Activated naive CD4-positive, alpha-beta T cell treated with Interleukin-2 at 50 U/mL for 16 hours (primary cell): ENCODE results near the gene SAMD13.

ENCODE experiments used
- DNase-seq: peaks from one replicate; pipeline ENCODE4 v3.0.0-alpha.2; 2020

The SAMD13 gene, protein sequence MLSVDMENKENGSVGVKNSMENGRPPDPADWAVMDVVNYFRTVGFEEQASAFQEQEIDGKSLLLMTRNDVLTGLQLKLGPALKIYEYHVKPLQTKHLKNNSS

DNA sequence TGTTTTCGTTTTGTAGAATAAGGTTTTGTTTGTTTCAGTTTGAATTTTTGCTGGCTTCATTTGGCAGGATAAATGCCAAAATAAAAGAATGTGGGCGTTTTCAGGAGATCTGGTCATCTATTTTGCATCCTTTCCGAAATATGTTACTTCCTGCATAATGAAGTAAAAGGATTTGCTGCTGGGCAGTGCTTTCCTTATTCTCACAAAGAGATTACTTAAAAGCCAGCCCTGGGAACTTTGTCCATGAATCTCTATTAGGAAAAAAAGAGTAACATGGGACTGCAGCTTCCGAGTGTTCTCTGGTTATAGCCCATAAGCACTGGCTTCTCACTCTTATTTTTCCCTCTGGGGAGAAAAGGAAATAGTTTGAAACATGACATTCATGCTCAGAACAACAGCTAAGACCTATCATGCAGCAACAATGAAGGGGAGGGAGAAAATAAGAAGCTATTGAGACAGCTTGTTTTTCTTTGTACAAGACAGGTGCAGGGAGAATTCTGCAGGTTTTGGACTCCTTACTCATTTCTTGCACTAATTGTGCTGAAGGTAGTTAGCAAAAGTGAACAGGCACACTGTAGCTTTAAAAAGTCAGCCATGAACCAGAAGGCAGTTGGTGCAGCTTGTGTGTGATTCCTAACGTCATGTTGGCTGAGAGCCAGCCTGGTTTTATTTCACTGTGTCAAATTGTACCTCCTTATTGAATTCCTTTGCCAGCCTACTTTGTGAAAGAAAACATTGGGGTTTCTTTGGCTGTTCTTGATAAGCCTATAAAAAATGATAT is at the start of gene SAMD13:
Gene SAMD13, plus strand, starts transcription at position 705 of the 781 bp plus-strand sequence. CDS start 1,527 bp downstream, outside the sequence.
- peak; percentile 23 for DNase-seq

DNA sequence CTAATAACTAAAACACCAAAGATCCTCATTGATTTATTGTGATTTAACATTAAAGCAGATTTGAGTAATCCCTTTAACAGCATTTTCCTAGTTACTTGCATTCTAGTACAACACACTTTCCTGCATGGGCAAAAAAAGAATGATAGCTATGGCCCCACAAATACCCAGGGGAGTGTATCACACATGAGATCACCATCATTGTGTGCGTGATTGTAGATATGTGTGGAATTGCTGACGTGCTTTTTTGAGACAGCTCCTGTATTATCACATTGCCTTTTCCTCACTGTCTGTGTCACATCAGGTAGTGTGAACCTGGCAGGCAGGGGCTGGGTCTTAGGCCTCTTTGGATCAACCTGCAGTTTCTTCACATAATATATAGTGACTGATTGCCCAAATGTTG is 48.5 kb upstream of the SAMD13 start:
- DNase-seq, result no peak

DNA sequence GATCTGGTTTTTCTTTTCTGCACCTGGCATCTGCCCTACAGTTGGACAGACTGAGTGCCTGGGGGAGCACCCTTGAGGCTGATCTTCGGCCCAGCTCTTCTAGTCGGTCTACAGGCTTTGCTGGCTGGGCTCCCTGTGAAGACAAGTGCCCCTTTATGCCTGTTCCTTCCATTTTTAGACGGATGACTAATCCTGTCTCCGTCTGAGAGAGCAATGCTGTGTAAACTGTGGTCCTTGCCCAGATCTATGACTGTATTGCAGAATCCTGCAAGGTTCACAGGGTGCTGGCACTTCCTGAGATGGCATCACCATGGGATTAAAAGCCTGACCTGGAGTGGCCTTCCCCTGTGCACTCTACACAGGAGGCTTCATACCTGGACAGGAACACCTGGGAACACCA is 47.6 kb upstream of the SAMD13 start:
- no peak for DNase-seq

DNA sequence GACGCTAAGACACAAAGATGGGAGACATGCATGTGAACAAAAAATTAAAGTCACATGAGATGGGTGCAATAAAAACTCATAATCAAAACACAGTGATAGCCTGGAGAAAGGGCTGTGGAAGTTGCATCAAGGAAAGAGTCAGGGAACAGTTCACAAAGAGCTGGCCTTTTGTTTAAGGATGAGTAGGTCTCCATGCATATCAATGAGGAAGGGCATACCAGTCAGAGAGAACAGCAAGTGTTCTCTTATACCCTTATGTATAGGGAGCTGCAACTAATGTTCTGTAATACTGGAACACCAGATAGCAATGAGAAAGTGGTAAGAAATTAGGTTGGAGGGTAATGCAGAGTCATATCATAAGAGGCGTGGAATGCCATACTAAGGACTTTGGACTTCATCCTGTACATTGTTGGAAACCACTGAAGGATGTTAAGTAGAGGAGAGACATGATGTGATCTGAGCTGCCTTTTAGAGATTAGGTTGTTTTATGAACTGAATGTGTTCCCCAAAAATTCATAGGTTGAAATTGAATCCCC is 46.7 kb upstream of the SAMD13 start:
- DNase-seq, result no peak

DNA sequence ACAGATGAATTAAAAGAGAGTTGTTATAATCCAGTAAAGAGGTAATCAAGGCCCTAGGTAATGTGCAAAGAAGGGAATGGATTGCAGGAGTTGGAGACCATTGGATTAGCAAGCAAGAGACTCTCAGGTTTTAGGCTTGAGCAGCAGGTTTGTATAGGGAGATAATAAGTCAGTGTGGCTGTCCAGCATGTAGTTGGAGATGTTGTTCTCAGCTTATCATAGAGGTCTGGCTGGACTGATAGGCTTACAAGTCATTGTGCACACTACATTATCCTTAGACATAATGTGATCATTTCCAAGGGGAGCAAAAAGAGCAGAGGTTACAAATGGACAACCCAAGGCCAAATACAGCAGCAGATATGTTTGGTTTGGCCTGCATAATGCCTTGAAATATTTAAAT is 45.9 kb upstream of the SAMD13 start:
- no peak for DNase-seq

DNA sequence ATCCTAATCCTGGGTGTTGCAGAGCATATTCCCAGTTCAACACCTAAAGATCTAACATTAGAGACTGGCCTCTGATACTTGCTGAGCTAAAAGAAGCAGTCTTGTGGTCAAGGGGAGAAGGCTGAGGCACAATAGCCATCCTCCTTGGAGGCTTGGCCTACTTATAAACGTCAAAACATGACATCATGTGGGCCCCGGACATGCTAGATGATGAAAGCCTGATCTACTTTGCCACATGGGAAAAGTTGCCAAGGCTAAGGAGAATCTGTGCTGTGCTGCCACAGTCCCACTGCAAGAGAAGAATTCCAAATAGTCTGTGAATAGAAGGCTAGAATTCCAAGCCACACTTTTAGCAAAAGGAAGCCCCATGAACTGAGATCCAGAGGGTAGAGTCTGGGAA is 43.9 kb upstream of the SAMD13 start:
- DNase-seq, result no peak

DNA sequence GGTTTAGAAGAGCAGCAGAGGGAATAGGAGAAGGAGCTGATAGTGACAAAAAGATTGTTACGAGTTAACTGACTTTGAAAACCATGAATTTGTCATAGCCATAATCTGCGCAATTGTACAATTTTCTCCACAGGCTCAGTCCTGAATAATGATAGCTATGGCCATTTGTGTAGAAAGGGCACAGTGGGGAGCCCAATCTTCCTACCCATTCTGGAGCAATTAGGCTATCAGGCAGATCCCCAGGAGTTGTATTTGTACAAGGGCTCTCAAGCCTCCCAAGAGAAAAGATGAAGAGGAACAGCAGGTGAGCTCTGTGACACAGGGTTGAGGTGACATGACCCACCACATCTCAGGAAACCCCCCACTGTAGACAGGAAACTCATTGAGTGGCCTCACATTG is 42.1 kb upstream of the SAMD13 start:
- no peak for DNase-seq

DNA sequence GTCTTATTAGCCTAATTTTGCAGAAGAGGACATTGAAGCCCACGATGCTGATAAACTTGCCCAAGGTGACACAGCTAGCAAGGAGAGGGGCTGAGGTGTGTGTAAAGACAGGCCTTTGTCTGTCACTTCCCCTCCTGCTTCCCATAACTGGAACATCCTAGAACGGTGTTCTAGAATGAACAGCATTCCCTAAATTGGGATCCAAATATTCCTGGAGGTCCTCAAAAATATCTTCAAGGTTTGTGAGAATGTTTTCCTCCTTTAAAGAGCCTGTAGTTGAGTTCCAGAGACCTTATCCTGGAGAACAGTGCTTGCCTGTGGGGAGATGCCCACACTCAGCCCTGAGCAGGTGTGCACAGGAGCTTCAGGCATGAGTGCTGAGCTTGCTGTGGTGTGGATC is 41.5 kb upstream of the SAMD13 start:
- no peak for DNase-seq

DNA sequence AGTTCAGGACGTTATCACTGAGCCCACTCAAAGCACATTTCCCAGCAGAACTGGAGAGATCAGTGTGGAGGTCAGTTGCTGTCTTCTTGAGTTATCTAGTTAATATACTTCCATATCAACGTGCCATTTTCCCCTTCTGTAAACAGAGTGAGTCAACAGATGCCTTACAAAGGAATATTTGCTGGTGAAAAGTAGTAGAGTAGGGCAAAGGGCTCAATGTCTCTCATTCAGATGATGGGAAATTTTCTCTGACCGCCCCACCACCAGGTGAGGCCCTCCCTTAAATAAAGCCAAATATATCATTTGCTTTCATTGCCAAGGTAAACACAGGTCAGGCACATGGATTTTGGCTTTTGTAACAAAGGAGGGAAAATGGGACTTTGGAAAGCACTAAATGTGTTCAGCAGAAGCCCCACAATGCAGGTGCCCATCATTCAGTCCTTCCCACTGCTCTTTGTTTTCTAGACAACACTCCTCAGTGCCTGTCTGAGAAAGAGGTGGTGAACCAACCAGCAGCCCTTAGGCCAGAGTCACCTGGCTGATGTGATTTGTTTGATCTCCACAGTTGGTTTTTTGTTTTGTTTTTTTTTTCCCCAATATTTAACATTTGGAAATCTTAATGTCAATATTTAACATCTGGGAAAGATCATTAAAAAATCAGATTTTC is 40.5 kb upstream of the SAMD13 start:
- DNase-seq, result no peak

DNA sequence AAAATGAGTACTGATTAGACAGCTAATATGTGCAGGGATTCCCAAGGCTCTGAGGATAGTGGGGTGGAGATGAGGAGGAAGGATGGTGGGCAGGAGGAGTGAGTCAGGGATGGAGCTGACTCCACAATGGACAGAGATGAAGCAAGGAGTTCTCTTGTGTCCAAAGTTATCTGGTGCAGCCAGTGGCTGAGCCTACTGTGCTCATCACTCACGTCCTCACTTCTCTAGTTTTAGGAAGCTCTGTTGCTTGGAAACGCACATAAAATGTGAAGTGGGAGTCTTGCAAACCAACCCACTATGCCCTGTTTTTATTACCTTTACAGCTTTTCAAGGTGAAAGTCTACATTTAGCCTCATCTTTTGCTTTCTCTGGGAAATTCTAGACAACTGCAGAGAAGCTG is 36.5 kb upstream of the SAMD13 start:
- no peak for DNase-seq

DNA sequence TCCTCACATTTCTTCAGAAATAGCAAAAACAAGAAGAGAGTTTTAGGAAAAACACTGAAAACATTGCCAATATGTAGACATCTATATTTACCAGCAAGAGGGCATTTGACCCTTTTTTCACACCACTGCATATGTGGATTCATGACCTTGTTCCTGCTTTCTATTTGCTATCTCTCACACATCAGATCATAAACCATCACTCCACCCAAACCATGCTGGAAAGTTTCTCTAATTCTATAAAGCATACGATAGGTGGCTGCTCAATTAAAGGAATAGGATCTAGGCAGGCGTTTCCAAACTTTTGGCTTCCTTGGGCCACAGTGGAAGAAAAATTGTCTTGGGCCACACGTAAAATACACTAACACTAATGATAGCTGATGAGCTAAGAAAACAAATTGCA is 35.6 kb upstream of the SAMD13 start:
- no peak for DNase-seq

DNA sequence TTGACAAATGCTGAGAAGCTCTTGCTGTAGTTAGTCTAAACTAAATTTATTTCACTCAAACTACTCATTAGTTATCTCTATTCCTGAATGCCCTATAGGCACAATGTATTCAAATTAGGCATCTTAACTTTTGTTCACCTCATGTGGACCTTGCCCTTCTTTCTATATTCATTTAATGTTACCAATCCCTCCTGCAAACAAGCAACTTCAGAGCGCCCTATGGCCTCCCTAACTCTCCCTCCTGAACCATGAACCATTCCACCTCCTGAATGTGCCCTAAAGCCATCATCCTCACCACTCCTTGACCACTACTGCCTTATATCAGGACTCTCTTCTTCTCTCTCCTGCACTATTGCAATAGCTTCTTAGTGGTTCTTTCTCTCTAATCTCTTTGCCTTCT is 34.8 kb upstream of the SAMD13 start:
- no peak for DNase-seq

DNA sequence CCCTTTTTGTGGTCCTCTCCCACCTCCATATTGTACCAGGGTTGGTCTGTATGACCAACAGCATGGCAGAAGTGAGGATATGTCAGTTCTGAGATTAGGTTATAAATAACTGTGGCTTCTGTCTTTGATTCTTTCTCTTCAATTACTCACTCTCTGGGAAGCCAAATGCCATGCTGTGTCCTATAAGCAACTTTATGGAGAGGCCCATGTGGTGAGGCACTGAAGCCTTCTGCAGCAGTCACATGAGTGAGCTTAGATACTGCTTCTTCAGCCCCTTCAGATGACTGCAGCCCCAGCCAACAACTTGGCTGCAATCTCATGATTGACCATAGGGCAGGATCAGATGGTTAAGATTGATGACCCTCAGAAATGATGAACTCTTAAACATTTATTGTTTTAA is 34.0 kb upstream of the SAMD13 start:
- no peak for DNase-seq

DNA sequence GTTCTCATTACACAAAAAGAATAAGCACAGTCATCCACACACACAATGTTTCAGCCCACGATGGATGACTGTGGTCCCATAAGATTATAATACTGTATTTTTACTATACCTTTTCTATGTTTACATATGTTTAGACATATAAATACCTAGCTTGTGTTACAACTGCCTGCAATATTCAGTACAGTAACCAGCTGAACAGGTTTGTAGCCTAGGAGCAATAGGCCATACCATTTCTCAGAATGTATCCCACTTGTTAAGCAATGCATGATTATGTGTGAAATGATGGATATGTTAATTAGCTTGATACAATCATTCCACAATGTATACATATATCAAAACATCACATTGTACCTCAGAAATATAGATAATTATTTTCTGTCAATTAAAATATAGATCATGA is 33.2 kb upstream of the SAMD13 start:
- DNase-seq, result no peak

DNA sequence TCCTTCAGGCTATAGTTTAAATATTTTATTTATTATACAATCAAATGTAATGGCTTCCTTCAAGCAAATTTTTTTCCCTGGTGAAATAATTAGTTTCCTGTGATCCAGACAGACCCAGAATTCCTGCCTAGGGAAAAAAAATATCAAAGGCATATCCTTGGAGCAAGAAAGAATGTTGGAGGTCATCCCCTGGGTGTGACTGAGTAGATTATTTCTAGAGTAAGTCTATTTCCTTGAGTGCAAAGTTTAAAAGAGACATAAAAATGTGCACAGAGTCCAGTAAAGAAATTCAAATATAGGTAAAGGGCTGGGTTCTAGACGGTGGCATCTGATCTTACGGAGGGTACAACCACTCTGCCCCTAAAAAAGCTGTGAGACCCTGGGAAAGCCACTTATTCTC is 32.2 kb upstream of the SAMD13 start:
- DNase-seq, result no peak

DNA sequence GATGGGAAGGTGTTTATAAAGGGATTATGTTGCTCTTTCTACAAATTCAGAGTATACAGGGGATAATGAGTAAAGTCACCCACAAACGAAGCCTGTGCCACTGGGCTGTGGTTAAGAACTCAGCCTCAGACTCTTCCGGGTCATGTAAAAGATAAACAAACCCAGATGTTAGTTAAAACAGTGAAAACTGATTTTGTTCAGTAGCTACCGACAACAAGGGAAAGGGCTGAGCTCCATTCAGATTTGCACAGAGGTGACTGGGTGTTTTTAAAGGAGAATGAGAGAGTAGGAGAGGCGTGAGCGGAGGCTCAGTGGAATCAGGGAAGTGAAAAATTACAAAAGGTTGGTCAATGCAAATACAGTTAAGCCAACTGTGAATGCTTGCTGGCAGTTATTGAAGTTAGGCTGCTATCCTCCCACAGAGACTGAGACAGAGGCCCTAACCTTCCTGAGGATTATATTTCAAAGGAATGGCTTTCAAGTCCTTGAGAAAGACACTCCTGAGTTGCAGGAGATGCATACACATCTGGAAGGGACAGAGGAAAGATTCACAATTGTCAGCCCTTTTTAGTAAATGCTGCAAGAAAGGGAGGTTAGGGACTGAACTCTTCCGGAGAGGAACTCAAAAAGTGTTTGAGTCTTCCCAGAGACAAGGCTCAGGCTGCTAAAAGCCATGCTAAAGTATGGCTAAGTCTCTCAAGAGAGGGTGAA is 29.9 kb upstream of the SAMD13 start:
- no peak for DNase-seq

DNA sequence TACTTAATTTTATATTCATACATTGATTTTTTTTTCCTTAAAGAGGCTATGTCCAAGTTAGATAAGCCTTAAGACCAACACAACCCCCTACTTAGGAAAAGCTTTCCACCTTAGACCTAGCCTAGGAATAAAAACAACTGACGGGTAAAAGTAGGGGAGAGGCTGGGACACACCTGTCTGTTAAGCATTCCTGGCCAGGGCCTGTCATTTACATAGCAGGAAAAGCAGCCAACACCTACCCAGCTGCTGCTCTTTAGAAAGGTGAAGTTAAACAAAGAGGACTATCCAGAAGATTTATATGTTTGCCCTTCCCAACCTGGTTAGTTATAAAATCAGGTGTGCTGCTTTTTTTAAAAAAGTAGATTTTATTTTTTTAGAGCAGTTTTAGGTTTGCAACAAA is 29.1 kb upstream of the SAMD13 start:
- no peak for DNase-seq

DNA sequence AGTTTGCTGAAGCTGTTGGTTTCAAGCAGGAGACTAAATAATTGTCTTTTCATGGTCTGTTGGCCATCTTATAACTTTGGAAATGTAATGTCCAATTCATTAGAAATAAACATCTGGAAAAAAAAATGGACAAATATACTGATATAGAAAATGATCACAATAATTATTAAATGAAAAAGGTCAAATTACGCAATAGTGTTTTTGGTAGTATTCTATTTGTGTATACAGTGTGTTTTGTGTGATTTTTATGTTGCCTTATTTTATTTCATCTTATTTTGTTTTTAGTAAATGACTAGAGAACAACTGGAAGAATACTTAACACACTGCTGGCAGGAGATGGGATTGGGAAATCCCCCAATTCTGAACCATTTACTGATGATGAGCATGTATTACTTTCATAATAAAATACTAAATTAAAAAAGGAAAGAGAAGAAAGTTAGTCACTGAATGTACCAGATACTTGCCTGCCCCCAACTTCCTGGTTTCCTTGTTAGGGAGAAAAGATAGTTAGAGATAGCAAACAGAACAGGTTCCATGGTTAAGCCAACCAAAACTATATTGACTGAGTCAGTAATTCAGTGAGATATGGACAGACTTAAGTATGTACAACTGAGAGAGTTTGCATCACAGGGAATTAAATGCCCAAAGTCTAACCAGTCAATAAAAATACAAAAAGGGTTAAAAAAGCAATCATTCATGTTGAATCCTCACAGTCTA is 24.0 kb upstream of the SAMD13 start:
- DNase-seq, result no peak

DNA sequence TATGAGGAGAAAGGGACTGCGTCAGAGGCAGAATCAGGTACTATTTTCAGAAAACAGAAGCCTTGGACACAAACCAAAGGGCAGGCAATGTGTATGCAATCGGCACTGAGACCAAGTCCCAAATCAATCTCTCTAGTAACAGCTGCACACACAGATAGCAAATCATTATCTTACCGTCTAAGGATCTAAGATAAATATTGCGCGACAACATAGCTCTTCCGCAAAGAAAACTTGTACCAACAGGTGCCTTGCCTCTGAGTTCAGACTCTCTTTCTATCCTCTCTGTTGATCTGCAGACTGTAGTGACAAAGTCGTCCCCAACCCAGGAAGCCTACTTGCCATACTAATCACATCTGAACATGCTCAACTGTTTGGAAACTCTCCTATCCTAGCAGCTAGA is 22.6 kb upstream of the SAMD13 start:
- no peak for DNase-seq

DNA sequence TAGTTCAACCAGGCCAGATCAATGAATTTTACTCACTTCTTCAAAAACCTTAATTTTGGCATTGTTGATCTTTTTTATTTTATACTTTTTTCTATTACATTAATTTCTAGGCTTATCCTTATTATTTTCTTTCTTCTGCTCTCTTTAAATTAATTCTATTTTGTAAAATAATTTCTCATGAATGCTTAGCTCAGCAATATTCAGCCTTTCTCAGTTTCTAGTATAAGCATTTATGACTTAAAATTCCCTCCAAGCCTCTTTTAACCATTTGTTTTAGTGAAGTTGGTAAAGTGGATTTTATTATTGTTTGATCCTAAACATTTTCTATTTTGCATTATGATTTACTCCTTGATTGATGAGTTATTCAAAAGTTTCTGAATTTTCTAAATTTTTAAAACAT is 20.6 kb upstream of the SAMD13 start:
- DNase-seq, result no peak

DNA sequence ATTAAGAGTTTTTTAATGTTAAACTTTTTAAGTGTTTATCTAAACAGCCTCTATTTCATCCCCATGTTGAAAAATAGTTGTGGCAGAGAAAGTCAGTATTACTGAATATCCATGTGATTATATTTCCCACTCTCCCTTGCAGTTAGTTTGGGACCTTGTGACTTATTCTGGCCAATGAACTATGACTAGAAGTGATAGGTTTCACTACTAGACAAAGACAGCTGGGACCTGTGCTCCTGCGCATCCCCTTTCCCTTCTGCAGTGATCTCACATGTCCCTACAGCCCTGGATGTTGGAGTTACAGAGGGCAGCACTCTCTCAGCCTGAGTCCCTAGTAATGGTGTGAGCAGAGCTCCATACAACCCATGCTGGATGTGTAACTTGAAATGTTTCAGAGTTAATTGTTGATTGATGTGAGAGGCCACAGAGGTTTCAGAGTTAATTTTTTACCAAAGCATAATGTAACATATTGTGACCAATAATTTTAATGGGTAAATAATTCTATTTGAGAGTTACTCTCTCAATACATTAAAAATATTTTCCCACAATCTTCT is 18.7 kb upstream of the SAMD13 start:
- no peak for DNase-seq

DNA sequence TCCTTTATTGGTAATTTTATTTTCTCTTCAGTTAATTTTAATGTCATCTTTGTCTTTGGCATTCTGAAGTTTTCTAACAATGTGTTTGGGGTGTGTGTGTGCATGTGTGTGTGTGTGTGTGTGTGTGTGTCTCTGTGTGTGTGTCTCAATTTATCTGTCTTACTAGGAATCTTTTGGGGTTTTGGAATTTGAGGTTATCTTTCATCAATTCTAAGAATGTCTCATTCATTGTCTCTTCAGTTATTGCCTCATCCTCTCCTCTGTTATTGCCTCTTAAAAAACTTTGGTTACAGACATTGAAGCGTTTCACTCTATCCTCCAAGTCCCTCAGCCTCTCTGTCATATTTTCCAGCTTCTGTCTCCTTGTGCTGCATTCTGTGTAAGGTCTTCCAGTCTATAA is 18.1 kb upstream of the SAMD13 start:
- no peak for DNase-seq

DNA sequence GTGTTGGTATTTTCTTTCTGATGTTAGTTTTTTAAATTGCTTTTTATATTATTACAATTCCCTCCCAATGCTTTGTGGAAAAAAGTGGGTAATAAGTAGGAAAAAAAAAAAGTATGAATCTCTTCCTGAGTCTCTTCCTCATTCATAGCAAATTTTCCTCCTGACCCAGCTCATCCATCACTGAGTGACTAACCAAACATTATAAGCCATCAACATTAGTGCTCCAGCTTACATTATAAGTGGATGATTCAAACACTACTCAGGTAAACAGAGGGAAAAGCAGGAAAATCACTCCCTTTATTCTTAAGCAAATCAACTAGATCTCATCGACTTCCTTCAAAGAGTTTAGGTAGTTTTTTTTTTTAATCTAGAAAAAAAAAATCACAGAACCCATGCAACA is 15.4 kb upstream of the SAMD13 start:
- no peak for DNase-seq
